GM21515 (cell line): Measurements from ENCODE around the gene FLOT2.
"Not testable (repeated sequence)": the region's sequence is repeated elsewhere in the genome, so short reads cannot be mapped to it uniquely, and the experiment has no call there.

Experiments
- ATAC-seq: cut with Tn5 transposase; IDR thresholded peaks from one replicate; pipeline ENCODE4 v1.9.1; 2021; ENCODE audit not compliant: unreplicated experiment

FLOT2 gene, protein sequence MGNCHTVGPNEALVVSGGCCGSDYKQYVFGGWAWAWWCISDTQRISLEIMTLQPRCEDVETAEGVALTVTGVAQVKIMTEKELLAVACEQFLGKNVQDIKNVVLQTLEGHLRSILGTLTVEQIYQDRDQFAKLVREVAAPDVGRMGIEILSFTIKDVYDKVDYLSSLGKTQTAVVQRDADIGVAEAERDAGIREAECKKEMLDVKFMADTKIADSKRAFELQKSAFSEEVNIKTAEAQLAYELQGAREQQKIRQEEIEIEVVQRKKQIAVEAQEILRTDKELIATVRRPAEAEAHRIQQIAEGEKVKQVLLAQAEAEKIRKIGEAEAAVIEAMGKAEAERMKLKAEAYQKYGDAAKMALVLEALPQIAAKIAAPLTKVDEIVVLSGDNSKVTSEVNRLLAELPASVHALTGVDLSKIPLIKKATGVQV

DNA sequence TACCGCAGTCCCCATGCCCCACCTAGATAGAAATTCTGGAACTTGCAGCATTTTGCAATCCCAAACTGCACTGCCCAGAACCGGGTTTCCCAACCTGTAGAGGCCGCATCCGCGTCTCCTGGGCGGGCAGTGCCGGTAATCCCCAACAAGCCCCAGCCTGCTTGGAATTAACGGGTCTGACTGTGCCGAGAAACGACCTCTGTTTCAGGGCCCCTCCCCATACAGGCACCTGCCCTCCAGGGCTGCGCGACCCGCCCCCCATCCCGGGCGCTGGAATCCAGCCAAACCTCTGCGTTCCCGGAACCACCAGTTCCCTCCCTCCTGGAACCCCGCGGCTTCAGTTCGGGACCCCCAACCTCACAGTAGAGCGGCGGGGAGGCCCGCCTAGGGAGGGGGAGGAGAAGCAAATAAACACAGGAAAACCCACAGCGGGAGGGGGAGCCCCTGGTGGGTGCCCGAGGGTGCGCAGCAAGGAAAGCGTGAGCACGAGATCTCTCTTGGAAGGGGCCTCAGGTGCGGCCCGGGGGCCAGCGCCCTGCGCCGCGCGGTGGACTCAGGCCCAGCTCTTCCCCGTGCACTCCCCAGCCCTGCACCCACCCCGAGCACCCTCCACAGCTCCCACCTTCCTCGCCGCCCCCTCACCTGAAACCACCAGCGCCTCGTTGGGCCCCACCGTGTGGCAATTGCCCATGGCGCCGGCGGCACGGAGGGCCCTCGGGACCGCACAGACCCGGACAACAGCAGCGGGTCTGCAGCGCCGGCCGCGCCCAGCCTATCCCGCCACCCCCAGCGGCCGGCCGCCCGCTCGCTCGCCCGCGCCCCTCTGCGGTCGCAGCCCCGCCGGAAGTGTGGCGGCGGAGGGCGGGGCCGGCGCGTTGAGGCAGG is at the start of gene FLOT2:
Gene FLOT2, minus strand, starts transcription at position 850 of the 885 bp plus-strand sequence. Its CDS starts 159 bp downstream, at position 691.
- no peak for ATAC-seq

DNA sequence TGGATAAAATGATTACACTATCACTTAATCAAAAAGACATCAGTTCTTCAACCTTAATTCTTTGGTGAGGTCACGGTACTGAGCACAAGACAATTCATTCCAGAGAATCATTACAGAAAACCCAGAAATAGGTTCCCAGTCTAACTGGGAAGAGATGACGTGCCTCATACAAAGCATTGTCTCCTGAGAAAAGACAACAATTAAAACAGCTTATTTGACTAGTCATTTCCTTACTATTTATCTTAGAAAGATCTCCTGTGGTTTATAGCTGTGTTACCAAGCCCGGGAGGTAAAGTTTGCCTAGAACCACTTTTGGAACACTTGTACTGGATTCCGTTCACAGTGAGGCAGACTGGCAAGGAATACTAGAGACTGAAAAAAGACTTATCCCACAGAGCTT is 48.7 kb upstream of the FLOT2 start:
- ATAC-seq = no peak

DNA sequence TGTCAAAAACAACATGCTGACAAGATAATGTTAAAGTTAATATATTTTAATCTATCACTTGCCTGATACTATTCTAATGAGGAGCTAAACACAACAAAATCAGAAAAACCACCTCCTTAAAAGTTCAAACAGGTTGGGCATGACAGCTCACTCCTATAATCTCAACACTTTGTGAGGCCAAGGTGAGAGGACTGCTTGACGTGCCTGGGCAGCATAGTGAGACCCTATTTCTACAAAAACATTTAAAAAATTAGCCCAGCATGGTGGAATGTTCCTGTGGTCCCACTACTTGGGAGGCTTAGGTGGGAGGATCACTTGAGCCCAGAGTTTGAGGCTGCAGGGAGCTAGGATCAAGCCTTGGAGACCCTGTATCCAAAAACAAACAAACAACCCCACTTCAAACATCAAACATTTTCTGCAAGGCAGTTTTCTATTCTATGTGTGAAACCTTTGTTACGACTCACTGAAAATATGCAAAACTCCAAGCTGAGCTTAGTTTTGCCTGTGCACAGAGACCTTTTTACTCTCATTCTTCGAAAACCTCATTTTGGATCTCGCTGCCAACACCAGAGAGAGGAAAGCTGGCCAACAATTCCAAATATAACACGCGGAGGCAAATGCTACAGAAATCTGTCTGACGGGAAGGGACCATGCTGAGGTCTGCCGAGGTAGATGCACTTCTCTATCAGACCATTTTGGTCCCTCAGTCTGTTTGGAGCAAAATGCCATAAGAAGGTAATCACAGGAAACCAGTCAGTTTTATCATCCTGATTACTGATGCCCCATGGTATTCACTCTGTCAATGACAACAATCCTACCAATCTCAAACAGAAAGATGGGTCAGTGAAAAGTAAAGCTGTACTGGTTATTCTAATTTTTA is 47.6 kb upstream of the FLOT2 start:
- no peak for ATAC-seq

DNA sequence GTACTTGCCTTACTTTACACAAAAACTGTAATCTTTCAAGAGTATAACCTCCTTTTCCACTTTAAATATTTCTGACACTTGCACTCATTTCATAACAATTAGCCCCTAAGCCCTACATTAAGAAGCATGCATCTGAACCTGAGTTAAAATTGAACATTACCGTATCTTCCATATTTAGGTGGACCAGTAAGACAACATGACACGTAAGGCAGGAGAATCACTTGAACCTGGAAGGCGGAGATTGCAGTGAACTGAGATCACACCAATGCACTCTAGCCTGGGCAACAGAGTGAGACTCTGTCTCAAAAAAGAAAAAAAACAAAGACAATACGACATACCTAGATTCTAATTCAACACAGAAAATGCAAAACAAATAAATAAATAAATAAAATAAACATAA is 46.8 kb upstream of the FLOT2 start:
- no peak for ATAC-seq

DNA sequence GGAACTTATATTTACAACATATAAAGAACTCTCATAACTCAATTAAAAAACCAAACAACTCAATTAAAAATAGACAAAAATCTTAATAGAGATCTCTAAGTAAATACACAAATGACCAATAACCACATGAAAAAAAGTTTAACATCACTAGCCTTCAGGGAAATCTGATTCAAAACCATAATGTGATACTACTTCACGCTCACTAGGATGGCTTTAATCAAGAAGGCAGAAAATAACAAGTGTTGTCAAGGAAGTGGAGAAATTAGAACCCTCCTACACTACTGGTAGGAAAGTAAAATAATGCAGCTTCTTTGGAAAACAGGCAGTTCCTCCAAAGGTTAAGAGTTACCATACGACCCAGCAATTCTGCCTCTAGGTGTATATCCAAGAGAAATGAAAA is 45.4 kb upstream of the FLOT2 start:
- ATAC-seq = no peak

DNA sequence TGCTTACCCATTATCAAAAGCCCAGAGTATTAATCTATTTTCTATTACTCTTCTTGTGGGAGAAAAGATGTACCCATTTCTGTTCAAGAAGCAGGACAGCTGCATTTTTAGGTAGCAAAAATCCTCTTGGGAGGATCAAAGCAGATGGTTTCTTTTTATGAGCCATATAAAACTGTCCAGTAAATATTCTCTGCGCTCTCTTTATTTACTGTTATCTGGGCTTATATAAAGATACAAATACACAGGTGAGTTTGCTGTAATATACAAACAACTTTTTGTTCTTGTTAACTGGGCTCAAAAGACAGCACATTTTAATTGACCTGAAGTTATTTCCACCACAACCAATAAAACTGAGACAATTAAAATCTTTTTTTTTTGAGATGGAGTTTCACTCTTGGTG is 43.7 kb upstream of the FLOT2 start:
- ATAC-seq = no peak

DNA sequence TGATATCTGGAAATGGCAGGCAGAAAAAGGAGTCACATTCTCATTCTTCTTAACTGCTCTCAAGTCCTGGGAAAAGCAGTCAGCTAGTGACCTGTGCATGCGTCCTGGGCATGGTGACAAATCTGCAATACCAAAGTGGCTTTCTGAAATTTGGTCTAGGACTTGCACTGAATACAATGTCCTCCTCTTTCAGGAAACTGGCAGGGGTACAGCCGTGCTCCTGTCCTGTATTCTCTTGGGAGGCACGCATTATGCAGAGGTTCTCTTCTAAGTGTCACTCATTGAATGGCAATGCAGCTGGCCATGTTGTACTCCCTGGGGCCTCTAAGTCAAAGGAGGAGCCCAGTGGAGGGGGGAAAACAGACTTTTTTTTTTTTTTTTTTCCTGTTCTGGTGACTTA is 43.1 kb upstream of the FLOT2 start:
- no peak for ATAC-seq

DNA sequence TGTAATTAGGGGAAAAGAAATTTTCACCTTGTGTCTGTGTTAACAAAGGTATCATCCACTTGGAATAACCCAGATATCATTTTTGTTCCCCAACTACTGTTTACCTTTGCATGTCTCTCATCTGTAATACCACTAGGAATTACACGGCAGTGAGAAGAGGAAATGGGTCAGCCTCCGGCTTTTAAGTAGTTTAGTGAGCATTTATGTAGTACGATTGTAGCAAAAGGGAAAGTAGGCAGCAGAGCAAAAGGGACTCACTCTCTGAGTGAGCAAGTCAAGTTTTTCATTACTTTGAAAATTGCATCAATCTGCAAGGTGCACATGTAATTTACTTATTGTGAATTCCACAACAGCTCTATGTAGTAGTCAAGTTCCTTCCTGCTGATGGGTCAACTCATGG is 42.6 kb upstream of the FLOT2 start:
- ATAC-seq = no peak

DNA sequence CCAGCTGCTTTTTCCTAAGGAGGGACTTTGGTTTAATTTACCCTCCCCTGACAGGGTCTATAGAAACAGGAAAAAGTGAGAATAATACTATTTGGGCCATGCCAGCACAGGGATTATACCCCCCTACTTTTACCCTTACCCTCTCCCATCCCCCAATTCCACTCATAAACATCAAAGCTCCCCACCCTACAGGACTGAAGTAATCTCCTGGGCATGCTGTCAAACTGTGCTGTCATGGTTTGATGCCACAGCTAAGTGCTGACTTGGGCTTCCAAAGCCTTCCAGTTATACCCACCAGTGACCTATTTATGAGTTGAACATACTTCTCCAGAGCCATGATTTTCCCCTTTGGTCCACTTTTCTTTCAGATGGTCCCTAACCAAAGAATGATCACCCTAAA is 41.0 kb upstream of the FLOT2 start:
- ATAC-seq = no peak

DNA sequence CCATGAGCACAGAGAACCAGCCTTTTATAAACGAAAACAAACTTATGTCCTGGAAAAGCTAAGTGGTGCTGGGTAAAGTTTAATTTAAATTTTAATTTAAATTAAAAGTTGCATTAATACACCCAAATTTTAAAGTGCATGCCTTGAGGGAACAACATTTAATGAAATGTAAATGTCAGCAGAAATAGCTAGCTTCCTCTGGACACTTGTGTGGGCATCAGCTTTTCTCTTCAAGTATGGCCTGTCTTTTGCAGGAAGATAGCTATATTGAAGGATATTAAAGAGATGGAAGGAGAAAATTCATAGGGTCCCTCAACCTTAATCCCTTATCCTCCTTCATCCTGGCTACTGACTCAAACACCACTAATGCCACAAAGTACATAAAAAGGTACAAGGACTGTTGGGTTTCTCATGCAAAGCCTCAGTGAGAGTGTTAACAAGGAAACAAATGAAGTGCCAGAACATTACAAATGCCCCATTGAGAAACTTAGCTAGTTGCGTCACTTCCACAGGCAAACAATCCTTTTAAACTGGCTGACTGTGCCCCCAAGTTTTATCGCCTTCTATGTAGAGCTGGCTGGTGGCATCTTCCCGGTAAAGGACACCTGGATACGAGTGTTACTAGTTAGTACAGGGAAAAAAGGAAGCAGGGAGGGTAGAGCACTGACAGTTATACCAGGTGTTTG is 39.7 kb upstream of the FLOT2 start:
- ATAC-seq = no peak

DNA sequence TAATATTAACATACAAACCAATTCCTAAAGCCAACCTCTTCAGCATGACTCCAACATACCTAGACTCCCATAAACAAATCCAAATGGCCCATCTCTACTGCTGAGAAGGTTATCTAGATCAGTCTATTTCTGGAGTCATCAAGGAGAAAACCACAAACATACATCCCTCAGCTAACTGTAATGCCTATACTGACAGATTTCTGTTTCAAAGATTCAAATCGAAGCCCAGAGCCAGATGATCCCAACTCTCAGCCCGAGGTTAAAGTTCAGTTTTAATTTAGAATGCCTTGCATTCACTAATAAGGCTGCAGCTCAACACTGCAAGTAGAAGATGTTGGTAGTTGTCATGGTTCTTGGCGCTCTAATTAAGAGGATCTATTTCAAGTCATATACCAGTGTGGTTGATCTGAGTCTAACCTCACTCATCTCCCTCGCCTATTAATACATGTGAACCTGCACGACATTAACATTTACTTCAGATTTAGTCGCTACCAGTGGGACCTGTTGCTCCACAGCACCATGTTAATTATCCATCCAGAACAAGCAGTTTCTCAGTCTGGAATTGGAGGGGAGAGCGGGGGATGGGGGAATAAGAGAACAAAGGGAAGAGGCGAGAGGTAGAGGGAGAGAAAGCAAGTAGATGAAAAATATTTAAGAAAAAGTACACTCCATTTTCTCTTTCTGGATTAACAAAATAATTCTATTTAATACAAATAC is 38.4 kb upstream of the FLOT2 start:
- ATAC-seq = no peak

DNA sequence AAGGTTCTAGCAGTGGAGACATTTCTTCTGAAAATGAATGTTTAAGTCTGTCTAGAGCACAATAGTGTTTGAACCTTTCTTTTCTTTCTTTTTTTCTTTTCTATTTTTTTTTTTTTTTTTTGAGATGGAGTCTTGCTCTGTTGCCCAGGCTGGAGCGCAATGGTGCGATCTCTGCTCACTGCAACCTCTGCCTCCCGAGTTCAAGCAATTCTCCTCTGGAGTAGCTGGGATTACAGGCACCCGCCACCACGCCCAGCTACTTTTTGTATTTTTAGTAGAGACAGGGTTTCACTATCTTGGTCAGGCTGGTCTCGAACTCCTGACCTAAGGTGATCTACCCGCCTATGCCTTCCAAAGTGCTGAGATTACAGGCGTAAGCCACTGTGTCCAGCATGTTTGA is 37.0 kb upstream of the FLOT2 start:
- ATAC-seq = not testable (repeated sequence)

DNA sequence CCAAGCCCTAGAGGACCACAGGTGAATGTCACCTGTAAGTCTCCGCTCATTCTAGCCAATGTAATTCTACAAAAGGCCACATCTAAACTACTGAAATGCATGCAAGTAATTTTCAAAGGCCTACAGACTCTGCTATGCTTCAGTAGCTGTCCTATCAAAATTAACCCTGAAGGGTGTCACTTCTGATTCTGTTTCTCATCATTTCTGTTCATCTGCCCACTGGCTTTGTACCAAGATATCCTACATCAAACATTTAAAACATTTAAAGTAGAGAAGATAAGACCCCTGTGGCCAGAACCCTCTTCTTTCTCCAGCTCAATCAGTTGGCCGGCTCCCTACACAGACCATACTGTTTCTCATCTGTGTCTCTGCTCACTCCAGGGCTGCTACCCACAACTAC is 32.3 kb upstream of the FLOT2 start:
- ATAC-seq = no peak

DNA sequence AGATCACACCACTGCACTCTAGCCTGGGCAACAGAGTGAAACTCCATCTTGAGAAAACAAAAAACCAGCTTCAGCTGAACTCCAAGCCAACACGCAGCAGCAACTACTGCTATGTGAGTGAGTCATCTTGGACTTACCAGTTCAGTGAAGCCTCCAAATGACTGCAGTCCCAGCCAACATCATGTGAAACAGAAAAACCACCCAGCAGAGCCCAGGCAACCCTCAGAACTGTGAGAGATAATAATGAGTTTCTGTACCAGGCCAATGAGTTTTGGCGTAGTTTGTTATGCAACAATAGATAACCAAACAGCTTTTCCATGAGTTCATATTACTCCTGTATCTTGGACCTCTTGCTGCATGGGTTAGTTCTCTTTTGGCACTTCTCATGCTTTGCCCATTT is 30.5 kb upstream of the FLOT2 start:
- ATAC-seq = no peak

DNA sequence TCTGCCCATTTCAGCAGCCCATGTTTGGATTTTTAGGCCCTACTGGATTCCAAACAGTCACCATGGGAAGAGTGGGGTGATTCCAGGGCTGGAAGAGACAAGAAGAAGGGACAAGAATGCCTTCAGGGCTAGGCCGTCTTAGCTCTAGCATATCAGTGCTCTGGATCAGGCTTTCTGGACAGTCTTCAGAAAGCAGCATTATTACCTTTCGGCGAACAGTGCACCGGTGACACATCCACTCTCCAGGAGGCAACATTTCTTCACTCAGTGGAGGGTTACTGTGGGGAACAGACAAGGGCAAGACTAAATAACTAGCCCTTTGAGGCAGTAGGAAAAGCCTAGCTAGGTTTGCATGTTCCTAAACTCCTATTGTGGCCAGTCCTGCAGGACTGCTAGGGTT is 29.3 kb upstream of the FLOT2 start:
- no peak for ATAC-seq

DNA sequence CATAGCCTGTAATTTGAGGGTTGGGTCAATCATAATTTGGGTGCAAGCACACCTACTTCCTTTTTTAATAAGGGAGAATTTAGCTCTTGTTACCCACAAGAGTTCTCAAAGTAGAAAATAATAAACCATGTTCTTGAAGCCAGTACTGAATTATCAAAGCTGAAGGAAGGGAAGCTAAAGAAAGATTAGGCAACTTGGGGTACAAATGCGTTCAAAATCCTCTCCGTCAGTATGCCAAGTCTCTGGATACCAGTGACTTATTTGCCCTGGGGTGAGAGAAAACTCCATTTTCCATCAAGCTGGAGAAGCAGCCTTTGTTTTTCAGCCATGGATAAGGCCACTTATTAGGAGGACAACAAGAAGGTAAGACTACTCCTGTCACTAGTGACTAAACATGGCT is 28.8 kb upstream of the FLOT2 start:
- no peak for ATAC-seq

DNA sequence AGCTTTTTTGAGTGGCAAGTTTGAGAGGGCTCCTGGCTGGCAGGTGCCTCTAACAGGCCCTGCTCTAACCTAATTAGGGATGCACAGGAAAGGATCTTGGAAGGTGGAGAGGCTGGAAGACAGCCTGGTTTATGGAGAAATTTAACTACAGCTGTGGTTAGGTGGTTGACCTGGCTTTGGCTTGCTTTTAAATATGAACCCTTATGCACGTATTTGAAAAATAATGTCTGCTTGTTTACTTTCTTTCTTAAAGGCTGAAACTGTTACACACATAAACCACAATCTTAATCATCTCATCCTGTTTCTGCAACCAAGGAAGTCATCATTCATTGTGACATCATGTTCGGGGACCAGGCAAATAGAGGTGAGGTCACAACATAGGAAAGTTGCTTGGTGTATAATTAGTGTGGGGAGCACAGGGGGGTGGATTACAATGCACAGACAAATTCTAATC is 28.4 kb upstream of the FLOT2 start:
- ATAC-seq = no peak

DNA sequence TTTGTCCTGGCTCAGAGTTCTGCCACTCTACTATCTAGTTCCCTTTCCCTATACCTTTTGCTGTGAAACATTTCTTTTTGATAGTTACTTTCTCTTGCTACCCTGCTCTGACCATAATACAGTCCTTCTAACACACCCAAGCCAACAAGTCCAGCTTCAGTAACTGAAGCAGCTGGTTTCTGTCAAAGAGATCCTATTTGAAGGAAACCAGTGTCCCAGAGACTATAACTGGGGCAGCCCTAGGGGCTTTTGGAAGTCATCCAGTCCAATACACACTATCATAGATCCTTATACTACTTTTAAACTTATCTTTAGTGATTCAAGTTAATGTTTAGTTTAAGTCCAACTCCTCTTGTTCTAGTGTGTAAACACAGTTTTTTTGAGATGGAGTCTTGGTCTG is 22.7 kb upstream of the FLOT2 start:
- no peak for ATAC-seq

DNA sequence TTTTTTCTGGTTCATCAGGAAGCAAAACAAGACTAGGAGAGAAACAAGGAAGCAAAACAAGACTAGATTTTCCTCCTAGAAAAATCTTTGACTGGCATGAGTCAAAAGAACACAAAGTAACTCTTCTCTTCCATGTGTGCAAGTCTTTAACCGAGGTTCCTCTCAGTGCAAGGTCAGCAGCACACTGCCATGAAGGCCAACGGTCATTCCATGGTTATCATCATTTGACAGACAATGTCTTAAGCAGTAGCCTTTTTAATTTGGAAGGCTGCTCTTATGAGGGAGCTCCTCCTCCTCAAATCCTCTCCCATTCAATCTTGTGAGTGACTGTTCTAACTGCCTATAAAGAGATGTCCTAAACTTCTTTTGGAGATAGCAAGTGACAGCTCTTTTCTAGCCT is 20.8 kb upstream of the FLOT2 start:
- no peak for ATAC-seq

DNA sequence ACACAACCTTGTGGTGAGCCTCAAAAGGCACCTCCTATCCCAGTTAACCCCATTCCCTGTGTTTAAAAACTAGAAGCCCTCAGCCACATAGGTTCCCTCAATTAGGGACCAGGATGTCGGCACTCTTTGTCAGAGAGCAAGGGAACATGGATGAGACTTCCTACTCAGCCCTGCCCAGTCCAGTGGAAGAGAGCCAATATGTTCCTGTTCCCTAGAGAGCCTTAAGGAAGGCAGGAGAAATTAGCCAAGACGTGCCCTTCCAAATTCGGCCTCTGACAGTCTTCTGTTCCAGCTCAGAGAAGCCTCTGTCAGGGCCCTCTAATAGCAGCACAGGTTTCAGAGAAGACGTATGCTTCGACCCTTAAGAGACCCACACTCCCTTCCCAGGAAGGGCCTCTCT is 19.9 kb upstream of the FLOT2 start:
- ATAC-seq = no peak
